Ascending aorta (tissue), 2 donors: ENCODE results near the gene EDEM1. TPM values are rescaled to one million over a fixed set of nuclear protein-coding genes. Genes with fewer than 3 reads are reported as not detected.

Source experiments
- DNase-seq, 2 donors: peaks; one replicate each; pipeline ENCODE4 v3.0.0-alpha.2; 2019; ENCODE audit warnings: low spot score in 2 of 2
- H3K27ac ChIP-seq, 2 donors: fragments of 200-600 bp; sonication (generic); one replicate each; pipeline ENCODE4 v1.5.1; 2016 to 2017; ENCODE audit warnings: mild to moderate bottlenecking in 1 of 2
- H3K27me3 ChIP-seq: fragments of 200-600 bp; sonication (generic); one replicate; pipeline ENCODE4 v1.5.1; 2017
- H3K36me3 ChIP-seq, 2 donors: fragments of 200-600 bp; sonication (generic); one replicate each; pipeline ENCODE4 v1.5.1; 2016
- H3K4me1 ChIP-seq, 2 donors: fragments of 200-600 bp; sonication (generic); one replicate each; pipeline ENCODE4 v1.5.1; 2016 to 2017; ENCODE audit warnings: mild to moderate bottlenecking in 1 of 2
- H3K4me3 ChIP-seq, 2 donors: fragments of 200-600 bp; sonication (generic); one replicate each; pipeline ENCODE4 v1.5.1; 2016 to 2017; ENCODE audit warnings: mild to moderate bottlenecking in 1 of 2
- H3K9me3 ChIP-seq, 2 donors: fragments of 200-600 bp; sonication (generic); one replicate each; pipeline ENCODE4 v1.5.1; 2016
- intact Hi-C: fragments of 100-400 bp; cut with DNase I; formaldehyde crosslinking; loops from one replicate; pipeline ENCODE4 v1.15.1; 2023
- total RNA-seq: library from RNA; depleted of rRNA; stranded (reverse); fragments of >200 nt; gene quantifications from one replicate; pipeline ENCODE4 v1.1.0, GENCODE V29; 2016
- TF ChIP-seq, protein P1 (sequence below), 3 experiments: fragments of 200-600 bp in 2 of 3; fragments of 450-650 bp in 1 of 3; sonication (generic) in 2 of 3; IDR thresholded peaks; one replicate each; pipeline ENCODE4 v1.5.1; 2016 to 2019; ENCODE audit warnings: antibody characterized with exemption in 3 of 3, mild to moderate bottlenecking in 1 of 3, moderate library complexity in 1 of 3

The EDEM1 gene
- total RNA-seq, 1 donor from 2014 or later: 27.2 TPM

DNA sequence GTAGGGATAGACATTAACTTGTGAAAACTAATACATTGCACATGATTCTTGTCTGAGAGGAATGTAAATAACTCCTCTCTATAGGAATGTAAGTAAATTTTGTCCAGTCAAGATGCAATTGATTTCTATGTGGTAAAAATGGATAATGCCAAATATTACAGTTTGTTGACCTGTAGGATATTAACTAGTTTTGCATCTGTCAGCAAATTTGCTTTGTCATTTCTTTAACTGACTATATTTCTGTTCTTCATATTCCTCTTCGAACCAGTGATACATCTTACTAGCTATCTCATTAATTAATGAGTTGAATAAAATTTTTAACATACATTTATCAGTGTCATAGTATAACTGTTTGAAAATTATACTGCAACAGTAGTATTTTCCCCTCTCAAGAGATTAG, 80.4 kb downstream of the EDEM1 start:
- Histone ChIP-seq H3K9me3 (no peaks in the 10 kb centered on the region), H3K27me3 (no peaks in the 10 kb centered on the region), H3K4me3 (no peak overlapping the region), H3K36me3 (no peaks in the 10 kb centered on the region), H3K27ac (no peak overlapping the region), H3K4me1 (no peaks in the 10 kb centered on the region)
- intact Hi-C loops: no loop called here
- no peak for DNase-seq
- TF ChIP-seq, protein P1, sequence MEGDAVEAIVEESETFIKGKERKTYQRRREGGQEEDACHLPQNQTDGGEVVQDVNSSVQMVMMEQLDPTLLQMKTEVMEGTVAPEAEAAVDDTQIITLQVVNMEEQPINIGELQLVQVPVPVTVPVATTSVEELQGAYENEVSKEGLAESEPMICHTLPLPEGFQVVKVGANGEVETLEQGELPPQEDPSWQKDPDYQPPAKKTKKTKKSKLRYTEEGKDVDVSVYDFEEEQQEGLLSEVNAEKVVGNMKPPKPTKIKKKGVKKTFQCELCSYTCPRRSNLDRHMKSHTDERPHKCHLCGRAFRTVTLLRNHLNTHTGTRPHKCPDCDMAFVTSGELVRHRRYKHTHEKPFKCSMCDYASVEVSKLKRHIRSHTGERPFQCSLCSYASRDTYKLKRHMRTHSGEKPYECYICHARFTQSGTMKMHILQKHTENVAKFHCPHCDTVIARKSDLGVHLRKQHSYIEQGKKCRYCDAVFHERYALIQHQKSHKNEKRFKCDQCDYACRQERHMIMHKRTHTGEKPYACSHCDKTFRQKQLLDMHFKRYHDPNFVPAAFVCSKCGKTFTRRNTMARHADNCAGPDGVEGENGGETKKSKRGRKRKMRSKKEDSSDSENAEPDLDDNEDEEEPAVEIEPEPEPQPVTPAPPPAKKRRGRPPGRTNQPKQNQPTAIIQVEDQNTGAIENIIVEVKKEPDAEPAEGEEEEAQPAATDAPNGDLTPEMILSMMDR (IDR thresholded peaks at IDR 0.05): no peak

Other genes with a start within 250 kb of the EDEM1 start
- 52.2 TPM for gene BHLHE40, start 208.3 kb upstream of the EDEM1 start, total RNA-seq
- 6.4 TPM for gene ARL8B, start 65.4 kb upstream of the EDEM1 start, total RNA-seq